Neural progenitor cell (in vitro differentiated cells): ENCODE results near the gene ZBTB25. TPM values are rescaled to one million over a fixed set of nuclear protein-coding genes. Genes with fewer than 3 reads are reported as not detected.

Source experiments
- DNase-seq: peaks from one replicate; pipeline ENCODE4 v3.0.0-alpha.2; 2016; ENCODE audit warnings: low spot score
- H2AFZ ChIP-seq: fragments of 200-600 bp; sonication (generic); replicated peaks from 2 replicates; pipeline ENCODE4 v1.6.1; 2016; ENCODE audit warnings: antibody characterized with exemption
- H3F3A ChIP-seq: fragments of 200-600 bp; sonication (generic); 2 replicates; pipeline ENCODE4 v1.6.1; 2016; ENCODE audit warnings: antibody characterized with exemption, low read depth
- H3K27ac ChIP-seq: fragments of 200-600 bp; sonication (generic); 2 replicates; pipeline ENCODE4 v1.5.1; 2016; ENCODE audit warnings: mild to moderate bottlenecking
- H3K27me3 ChIP-seq: fragments of 200-600 bp; sonication (generic); 2 replicates; pipeline ENCODE4 v1.6.1; 2016; ENCODE audit warnings: mild to moderate bottlenecking, moderate library complexity
- H3K36me3 ChIP-seq: fragments of 200-600 bp; sonication (generic); 2 replicates; pipeline ENCODE4 v1.5.1; 2016
- H3K4me1 ChIP-seq: fragments of 200-600 bp; sonication (generic); 2 replicates; pipeline ENCODE4 v1.6.1; 2016; ENCODE audit warnings: mixed run types
- H3K4me2 ChIP-seq: fragments of 200-600 bp; sonication (generic); 2 replicates; pipeline ENCODE4 v1.6.1; 2016
- H3K4me3 ChIP-seq: fragments of 200-600 bp; sonication (generic); 2 replicates; pipeline ENCODE4 v1.5.1; 2016
- H3K79me2 ChIP-seq: fragments of 200-600 bp; sonication (generic); 2 replicates; pipeline ENCODE4 v1.6.1; 2016; ENCODE audit warnings: low read depth
- H3K9ac ChIP-seq: fragments of 200-600 bp; sonication (generic); 2 replicates; pipeline ENCODE4 v1.6.1; 2016
- H3K9me3 ChIP-seq: fragments of 200-600 bp; sonication (generic); 2 replicates; pipeline ENCODE4 v1.5.1; 2016; ENCODE audit warnings: low read depth
- H4K20me1 ChIP-seq: fragments of 200-600 bp; sonication (generic); 2 replicates; pipeline ENCODE4 v1.6.1; 2016; ENCODE audit warnings: low read depth
- H3K27ac Mint-ChIP-seq: 3 replicates; pipeline ENCODE4 v1.8.0; 2021; ENCODE audit warnings: mixed read lengths
- H3K27me3 Mint-ChIP-seq: 2 replicates; pipeline ENCODE4 v1.8.0; 2022; ENCODE audit warnings: low read depth, mild to moderate bottlenecking, inconsistent platforms, moderate library complexity, mixed read lengths; ENCODE audit not compliant: insufficient read depth
- H3K36me3 Mint-ChIP-seq: 3 replicates; pipeline ENCODE4 v1.8.0; 2021; ENCODE audit warnings: mixed read lengths
- H3K4me1 Mint-ChIP-seq: 3 replicates; pipeline ENCODE4 v1.8.0; 2021; ENCODE audit warnings: mixed read lengths
- H3K4me3 Mint-ChIP-seq: 3 replicates; pipeline ENCODE4 v1.8.0; 2021; ENCODE audit warnings: mild to moderate bottlenecking, moderate library complexity, mixed read lengths
- H3K9me3 Mint-ChIP-seq: 3 replicates; pipeline ENCODE4 v1.8.0; 2020; ENCODE audit warnings: mixed read lengths
- CTCF ChIP-seq: fragments of 200-600 bp; sonication (generic); IDR thresholded peaks from 2 replicates; pipeline ENCODE4 v1.5.1; 2017; ENCODE audit warnings: antibody characterized with exemption, mild to moderate bottlenecking
- EZH2 ChIP-seq: fragments of 200-600 bp; sonication (generic); IDR thresholded peaks from 2 replicates; pipeline ENCODE4 v1.6.1; 2017; ENCODE audit warnings: antibody characterized with exemption, mild to moderate bottlenecking, moderate library complexity
- EZH2phosphoT487 ChIP-seq: fragments of 200-600 bp; sonication (generic); IDR thresholded peaks from 2 replicates; pipeline ENCODE4 v1.6.1; 2017; ENCODE audit warnings: antibody characterized with exemption
- total RNA-seq: library from RNA; depleted of rRNA; stranded (reverse); fragments of >200 nt; gene quantifications from 2 replicates; pipeline ENCODE4 v1.2.3, GENCODE V29; 2015; ENCODE audit warnings: low replicate concordance

ZBTB25 gene
- total RNA-seq, 1 donor from 2014 or later, result 14.3 TPM

- H3K4me3 Mint-ChIP-seq, result no peak overlapping the region
- no peak overlapping the region for H3K27ac ChIP-seq
- peaks cover 4% of the 10 kb centered on the region for H3F3A ChIP-seq
- H3K9me3 ChIP-seq, result no peaks in the 10 kb centered on the region
- peaks cover 3% of the 10 kb centered on the region for H3K36me3 ChIP-seq
- no peaks in the 10 kb centered on the region for H4K20me1 ChIP-seq
- H3K27me3 Mint-ChIP-seq, result no peaks in the 10 kb centered on the region
- H3K4me1 Mint-ChIP-seq, result no peaks in the 10 kb centered on the region
- H3K4me1 ChIP-seq, result no peaks in the 10 kb centered on the region
- TF ChIP-seq CTCF, result no peak
- TF ChIP-seq EZH2, result no peak
- no peak for TF ChIP-seq EZH2phosphoT487
- DNase-seq, result no peak
- H3K27ac Mint-ChIP-seq, result no peak overlapping the region
- H3K9ac ChIP-seq, result no peak overlapping the region
- no peaks in the 10 kb centered on the region for H3K27me3 ChIP-seq
- H3K4me3 ChIP-seq, result no peak overlapping the region
- H3K79me2 ChIP-seq, result no peaks in the 10 kb centered on the region
- no peak overlapping the region for H3K4me2 ChIP-seq
- peaks cover 26% of the 10 kb centered on the region for H3K36me3 Mint-ChIP-seq
- no peak overlapping the region for H2AFZ ChIP-seq
- H3K9me3 Mint-ChIP-seq, result no peaks in the 10 kb centered on the region
Observed at GRCh38 chr14:64434528-64434927, 69.1 kb downstream of the ZBTB25 start.

GRCh38 chr14:64423987-64424386, 79.7 kb downstream of the ZBTB25 start:
- H2AFZ ChIP-seq, result no peak overlapping the region
- H3K9ac ChIP-seq, result no peak overlapping the region
- Mint-ChIP-seq H3K36me3 (peaks cover 45% of the 10 kb centered on the region), H3K27me3 (peaks cover 5% of the 10 kb centered on the region), H3K27ac (peak overlapping the region; percentile 50), H3K4me3 (no peak overlapping the region), H3K4me1 (peaks cover 5% of the 10 kb centered on the region), H3K9me3 (no peaks in the 10 kb centered on the region)
- H3K4me3 ChIP-seq, result no peak overlapping the region
- no peak overlapping the region for H3K4me2 ChIP-seq
- H3F3A ChIP-seq, result no peaks in the 10 kb centered on the region
- peaks cover 3% of the 10 kb centered on the region for H3K36me3 ChIP-seq
- H3K79me2 ChIP-seq, result no peaks in the 10 kb centered on the region
- no peaks in the 10 kb centered on the region for H3K9me3 ChIP-seq
- H3K27me3 ChIP-seq, result no peaks in the 10 kb centered on the region
- H4K20me1 ChIP-seq, result no peaks in the 10 kb centered on the region
- TF ChIP-seq EZH2 (no peak), CTCF (no peak), EZH2phosphoT487 (no peak)
- no peak for DNase-seq
- no peak overlapping the region for H3K27ac ChIP-seq
- H3K4me1 ChIP-seq, result no peaks in the 10 kb centered on the region

GRCh38 chr14:64422756-64423155, 80.9 kb downstream of the ZBTB25 start:
- Histone ChIP-seq H3K9ac (no peak overlapping the region), H3K9me3 (no peaks in the 10 kb centered on the region), H3K4me2 (no peak overlapping the region), H3K4me1 (no peaks in the 10 kb centered on the region), H3F3A (no peaks in the 10 kb centered on the region), H3K36me3 (peaks cover 3% of the 10 kb centered on the region), H3K79me2 (no peaks in the 10 kb centered on the region), H3K27ac (no peak overlapping the region), H4K20me1 (no peaks in the 10 kb centered on the region), H3K4me3 (no peak overlapping the region), H3K27me3 (no peaks in the 10 kb centered on the region), H2AFZ (no peak overlapping the region)
- Mint-ChIP-seq H3K27me3 (peaks cover 5% of the 10 kb centered on the region), H3K4me1 (peaks cover 5% of the 10 kb centered on the region), H3K4me3 (no peak overlapping the region), H3K27ac (peak overlapping the region; percentile 60), H3K9me3 (no peaks in the 10 kb centered on the region), H3K36me3 (peaks cover 43% of the 10 kb centered on the region)
- DNase-seq, result no peak
- no peak for TF ChIP-seq EZH2phosphoT487
- no peak for TF ChIP-seq EZH2
- TF ChIP-seq CTCF, result no peak
